ENCODE data around the gene NRIP2. TPM values are rescaled to one million over a fixed set of nuclear protein-coding genes. Genes with fewer than 3 reads are reported as not detected.
A peak's percentile ranks its signal among the peaks of the same experiment; 100 is the strongest.

NRIP2 gene
- total RNA-seq, 4 donors from 2014 or later: 0.46 to 4.9 (median 0.93) TPM

DNA sequence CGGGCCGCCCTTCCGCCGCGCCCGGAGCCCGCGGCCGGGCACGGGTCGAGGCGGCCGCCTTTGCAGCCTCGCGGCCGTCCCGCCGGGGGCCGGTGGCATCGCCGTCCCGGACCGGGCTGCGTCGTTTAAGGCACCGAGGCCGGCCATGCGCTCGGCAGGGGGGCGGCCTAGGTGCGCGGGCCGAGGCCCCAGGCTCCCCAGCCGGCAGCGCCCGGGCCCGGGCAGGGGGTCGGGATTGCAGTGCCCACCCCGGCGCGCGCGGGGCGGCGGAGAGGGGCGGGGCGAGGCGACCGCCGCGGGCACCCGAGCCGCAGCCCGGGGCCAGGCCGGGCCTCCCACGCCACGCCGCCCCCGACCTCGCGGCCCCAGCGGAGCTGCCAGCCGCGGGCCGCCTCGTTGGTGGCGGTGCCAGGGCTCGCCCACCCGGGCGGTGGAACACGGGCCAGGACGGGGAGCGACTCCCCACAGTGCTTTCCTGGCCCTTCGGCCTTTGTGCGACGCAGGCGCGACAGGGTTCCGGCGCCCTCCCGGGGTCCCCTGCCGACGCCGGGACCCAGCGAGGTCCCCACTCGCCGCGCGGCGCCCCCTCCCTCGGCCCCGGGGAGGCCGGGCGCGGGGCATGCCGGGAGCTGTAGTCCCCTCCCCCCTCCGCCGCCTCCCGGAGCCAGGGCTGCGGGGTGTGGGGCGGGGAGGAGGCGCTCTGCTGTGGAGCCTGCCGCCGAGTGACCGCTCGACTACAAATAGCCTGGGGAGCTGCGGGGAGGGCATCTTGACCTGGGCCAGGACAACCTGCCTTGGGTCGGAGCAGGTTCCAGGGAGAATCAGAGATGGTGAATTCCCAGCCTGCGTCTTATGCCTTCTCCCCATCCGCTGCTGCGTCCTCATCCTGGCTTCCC is 39.3 kb downstream of the NRIP2 start:
- TF ChIP-seq, protein P1, sequence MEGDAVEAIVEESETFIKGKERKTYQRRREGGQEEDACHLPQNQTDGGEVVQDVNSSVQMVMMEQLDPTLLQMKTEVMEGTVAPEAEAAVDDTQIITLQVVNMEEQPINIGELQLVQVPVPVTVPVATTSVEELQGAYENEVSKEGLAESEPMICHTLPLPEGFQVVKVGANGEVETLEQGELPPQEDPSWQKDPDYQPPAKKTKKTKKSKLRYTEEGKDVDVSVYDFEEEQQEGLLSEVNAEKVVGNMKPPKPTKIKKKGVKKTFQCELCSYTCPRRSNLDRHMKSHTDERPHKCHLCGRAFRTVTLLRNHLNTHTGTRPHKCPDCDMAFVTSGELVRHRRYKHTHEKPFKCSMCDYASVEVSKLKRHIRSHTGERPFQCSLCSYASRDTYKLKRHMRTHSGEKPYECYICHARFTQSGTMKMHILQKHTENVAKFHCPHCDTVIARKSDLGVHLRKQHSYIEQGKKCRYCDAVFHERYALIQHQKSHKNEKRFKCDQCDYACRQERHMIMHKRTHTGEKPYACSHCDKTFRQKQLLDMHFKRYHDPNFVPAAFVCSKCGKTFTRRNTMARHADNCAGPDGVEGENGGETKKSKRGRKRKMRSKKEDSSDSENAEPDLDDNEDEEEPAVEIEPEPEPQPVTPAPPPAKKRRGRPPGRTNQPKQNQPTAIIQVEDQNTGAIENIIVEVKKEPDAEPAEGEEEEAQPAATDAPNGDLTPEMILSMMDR (IDR thresholded peaks at IDR 0.05): no peak
- ATAC-seq (ENCODE audit: low FRiP score) (peak; percentile 79), DNase-seq (ENCODE audit: low spot score) (peak; percentile 51)

DNA sequence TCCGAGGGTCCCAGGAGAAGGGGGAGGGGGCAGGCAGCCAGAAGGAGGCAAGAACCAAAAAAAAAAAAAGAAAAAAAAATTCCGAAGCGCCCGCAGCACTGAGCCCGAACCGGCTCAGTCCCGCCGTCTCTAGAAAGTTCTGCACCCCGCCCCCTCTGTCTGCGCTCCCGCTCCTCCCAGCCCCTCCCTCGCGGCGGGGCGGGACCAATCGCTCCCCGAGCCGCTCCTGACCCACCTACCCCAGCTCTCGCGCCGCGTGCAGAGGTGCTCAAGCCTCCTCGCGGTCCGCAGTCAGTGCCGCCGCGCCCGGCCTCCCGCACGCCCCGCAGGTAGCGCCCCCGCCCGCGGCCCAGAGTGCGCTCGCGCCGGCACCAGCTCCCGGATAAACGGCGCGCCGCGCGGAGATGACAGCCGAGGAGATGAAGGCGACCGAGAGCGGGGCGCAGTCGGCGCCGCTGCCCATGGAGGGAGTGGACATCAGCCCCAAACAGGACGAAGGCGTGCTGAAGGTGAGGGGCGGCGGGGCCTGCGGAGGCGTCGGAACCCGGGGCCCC is 40.0 kb downstream of the NRIP2 start, which contains the start of gene FKBP4:
Gene FKBP4, plus strand, starts transcription at position 235 of the 554 bp plus-strand sequence. Its CDS starts 170 bp downstream, at position 405.
- TF ChIP-seq, protein P1 (IDR thresholded peaks at IDR 0.05): no peak
- DNase-seq (ENCODE audit: low spot score) (peak; percentile 79), ATAC-seq (ENCODE audit: low FRiP score) (peak; percentile 94)

DNA sequence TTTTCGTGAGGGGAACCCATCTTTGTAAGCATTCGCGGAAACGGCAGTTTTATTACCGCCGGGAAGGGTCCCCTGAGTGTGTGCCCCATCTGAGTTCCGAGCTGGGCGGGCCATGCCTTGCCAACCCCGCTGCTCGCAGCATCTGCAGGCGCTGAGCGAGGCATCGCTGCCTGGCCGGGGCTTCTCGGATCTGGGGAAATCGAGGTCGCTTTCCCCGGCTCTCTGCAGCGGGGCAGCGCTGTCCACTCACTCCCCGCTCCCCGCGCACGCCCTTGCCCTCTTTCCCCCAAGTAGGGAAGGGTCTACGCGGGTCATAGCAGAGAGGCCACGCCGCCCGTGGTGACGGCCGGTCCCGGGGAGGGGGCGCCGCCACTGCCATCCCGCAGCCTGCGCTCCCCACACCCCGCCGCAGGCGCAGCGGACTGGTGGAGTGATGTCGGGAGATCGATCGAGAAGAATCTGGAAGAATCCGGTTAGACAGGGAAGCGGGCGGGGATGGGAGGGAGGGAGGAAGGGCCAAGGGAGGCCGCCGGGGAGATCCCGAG is 40.6 kb downstream of the NRIP2 start:
- no peak for DNase-seq (ENCODE audit: low spot score)
- peak; percentile 44 for ATAC-seq (ENCODE audit: low FRiP score)
- TF ChIP-seq, protein P1 (IDR thresholded peaks at IDR 0.05): no peak

DNA sequence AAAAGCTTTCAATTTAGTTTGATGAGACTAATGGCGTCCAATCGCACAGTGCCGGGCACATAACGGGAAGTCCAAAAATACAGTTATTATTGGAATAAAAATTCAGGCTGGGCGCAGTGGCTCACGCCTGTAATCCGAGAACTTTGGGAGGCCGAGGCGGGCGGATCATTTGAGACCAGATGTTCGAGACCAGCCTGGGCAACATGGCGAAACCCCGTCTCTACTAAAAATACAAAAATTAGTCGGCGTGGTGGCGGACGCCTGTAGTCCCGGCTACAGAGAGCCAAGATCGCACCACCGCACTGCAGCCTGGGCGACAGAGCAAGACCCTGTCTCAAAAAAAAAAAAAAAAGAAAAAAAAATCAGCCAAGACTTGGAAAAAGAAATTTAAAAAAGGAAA is 41.3 kb downstream of the NRIP2 start:
- no peak for DNase-seq (ENCODE audit: low spot score)
- TF ChIP-seq, protein P1 (IDR thresholded peaks at IDR 0.05): no peak
- no peak for ATAC-seq (ENCODE audit: low FRiP score)

DNA sequence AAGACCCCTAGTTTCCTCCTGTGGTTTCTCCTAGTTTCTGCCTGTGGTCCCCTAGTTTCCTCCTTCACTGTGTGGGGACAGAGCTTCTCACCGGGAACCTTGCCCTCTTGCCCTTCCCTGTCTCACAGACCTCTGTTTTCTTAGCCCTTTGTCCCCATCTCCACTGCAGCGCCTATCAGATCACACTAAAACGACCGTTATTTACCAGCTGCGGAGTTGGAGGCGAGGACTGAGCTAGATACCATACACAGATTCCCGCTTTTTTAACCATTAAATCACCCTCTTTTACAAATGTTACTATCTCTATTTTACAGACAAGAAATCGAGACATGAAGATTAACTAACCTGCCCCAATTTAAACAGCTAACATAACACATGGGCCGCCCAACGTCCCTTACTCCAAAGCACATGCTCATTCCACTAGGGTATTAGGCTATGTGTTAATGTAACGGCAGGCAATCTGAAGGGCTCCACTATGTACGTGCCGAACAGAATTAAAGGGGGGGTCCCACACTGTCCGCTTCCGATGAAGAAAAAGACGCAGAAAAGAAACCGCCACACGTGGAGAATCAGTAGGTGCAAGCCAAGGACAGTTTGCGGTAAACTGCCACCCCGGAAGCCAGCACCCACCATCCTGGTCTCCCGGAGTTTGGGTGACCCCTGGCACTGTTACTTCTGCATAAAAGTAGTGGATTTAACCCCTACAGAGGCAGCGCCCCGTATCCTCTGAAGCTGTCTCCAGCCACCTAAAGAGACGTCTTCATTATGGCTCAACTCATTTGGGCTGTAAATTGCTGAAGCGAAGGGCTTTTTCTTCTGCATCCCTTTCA is 41.9 kb downstream of the NRIP2 start:
- ATAC-seq (ENCODE audit: low FRiP score) (no peak), DNase-seq (ENCODE audit: low spot score) (no peak)
- TF ChIP-seq, protein P1 (IDR thresholded peaks at IDR 0.05): no peak

DNA sequence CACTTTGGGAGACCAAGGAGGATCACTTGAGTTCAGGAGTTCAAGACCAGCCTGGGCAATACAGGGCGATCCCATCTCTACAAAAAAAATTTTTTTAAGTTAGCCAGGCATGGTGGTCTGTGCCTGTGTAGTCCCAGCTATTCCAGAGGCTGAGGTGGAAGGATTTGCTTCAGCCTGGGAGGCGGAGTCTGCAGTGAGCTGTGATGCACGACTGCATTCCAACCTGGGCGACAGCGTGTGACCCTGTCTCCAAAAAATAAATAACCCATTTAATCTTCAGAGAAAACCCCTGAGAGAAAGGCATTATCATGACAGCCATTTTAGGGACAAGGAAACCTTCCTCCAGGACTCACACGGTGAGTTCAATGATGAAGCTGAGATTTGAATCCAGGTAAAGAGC is 43.7 kb downstream of the NRIP2 start:
- no peak for ATAC-seq (ENCODE audit: low FRiP score)
- DNase-seq (ENCODE audit: low spot score): no peak
- TF ChIP-seq, protein P1 (IDR thresholded peaks at IDR 0.05): no peak
